ENCODE measurements around the gene SLC66A3.

GRCh38 chr2:11168488-11168887 is 13.2 kb downstream of the SLC66A3 start:
- TF ChIP-seq CTCF (IDR thresholded peaks at IDR 0.05) (no peak), ZFX (IDR thresholded peaks at IDR 0.05; ENCODE audit: borderline replicate concordance) (no peak)
